GM18498 (cell line): ENCODE data around the gene MAPKAPK3.

Experiments
- ATAC-seq: cut with Tn5 transposase; IDR thresholded peaks from one replicate; pipeline ENCODE4 v1.9.1; 2021; ENCODE audit warnings: mild to moderate bottlenecking, moderate library complexity; ENCODE audit not compliant: unreplicated experiment

Gene MAPKAPK3

GRCh38 chr3:50617096-50617791 is at the start of gene MAPKAPK3:
Gene MAPKAPK3 (plus strand): TSS chr3:50617151. CDS start chr3:50617566, 415 bp downstream.
- ATAC-seq: peak; percentile 2

GRCh38 chr3:50567386-50568167 is 49.4 kb upstream of the MAPKAPK3 start, which contains the start of gene C3orf18:
Gene C3orf18 (minus strand): TSS chr3:50567747. CDS start chr3:50565699, 2,048 bp downstream.
- ATAC-seq: peak; percentile 79

- peak; percentile 67 for ATAC-seq
These were observed 47.8 kb upstream of the MAPKAPK3 start, which contains the start of gene HEMK1 for GRCh38 chr3:50568947-50569749. Gene HEMK1 (plus strand): TSS chr3:50569522. CDS start chr3:50571105, 1,583 bp downstream.

GRCh38 chr3:50570508-50571279 is 46.3 kb upstream of the MAPKAPK3 start:
- ATAC-seq: no peak

GRCh38 chr3:50571486-50571885 is 45.5 kb upstream of the MAPKAPK3 start:
- no peak for ATAC-seq

- no peak for ATAC-seq
These were observed 44.8 kb upstream of the MAPKAPK3 start for GRCh38 chr3:50572158-50572557.

GRCh38 chr3:50572801-50573371 is 44.1 kb upstream of the MAPKAPK3 start:
- no peak for ATAC-seq

GRCh38 chr3:50573566-50574443 is 43.1 kb upstream of the MAPKAPK3 start:
- ATAC-seq: no peak

- ATAC-seq: no peak
These were observed 42.5 kb upstream of the MAPKAPK3 start for GRCh38 chr3:50574444-50574831.

GRCh38 chr3:50575372-50575771 is 41.6 kb upstream of the MAPKAPK3 start:
- ATAC-seq: no peak

- ATAC-seq: no peak
These were observed 39.6 kb upstream of the MAPKAPK3 start for GRCh38 chr3:50577348-50577747.

- no peak for ATAC-seq
These were observed 36.1 kb upstream of the MAPKAPK3 start for GRCh38 chr3:50580683-50581458.

- ATAC-seq: no peak
These were observed 35.5 kb upstream of the MAPKAPK3 start for GRCh38 chr3:50581459-50581842.

GRCh38 chr3:50582083-50582482 is 34.9 kb upstream of the MAPKAPK3 start:
- ATAC-seq: no peak

GRCh38 chr3:50583897-50584296 is 33.1 kb upstream of the MAPKAPK3 start:
- no peak for ATAC-seq

- ATAC-seq: no peak
These were observed 32.6 kb upstream of the MAPKAPK3 start for GRCh38 chr3:50584391-50584790.

GRCh38 chr3:50585919-50586762 is 30.8 kb upstream of the MAPKAPK3 start:
- ATAC-seq: no peak

GRCh38 chr3:50586763-50587070 is 30.2 kb upstream of the MAPKAPK3 start:
- ATAC-seq: no peak
